GM21423 (cell line): ENCODE measurements around the gene BROX.
"Not testable (repeated sequence)": the region's sequence is repeated elsewhere in the genome, so short reads cannot be mapped to it uniquely, and the experiment has no call there.

ENCODE experiments used
- ATAC-seq: cut with Tn5 transposase; IDR thresholded peaks from one replicate; pipeline ENCODE4 v1.9.1; 2021; ENCODE audit warnings: mild to moderate bottlenecking, moderate library complexity; ENCODE audit not compliant: unreplicated experiment

BROX gene, protein sequence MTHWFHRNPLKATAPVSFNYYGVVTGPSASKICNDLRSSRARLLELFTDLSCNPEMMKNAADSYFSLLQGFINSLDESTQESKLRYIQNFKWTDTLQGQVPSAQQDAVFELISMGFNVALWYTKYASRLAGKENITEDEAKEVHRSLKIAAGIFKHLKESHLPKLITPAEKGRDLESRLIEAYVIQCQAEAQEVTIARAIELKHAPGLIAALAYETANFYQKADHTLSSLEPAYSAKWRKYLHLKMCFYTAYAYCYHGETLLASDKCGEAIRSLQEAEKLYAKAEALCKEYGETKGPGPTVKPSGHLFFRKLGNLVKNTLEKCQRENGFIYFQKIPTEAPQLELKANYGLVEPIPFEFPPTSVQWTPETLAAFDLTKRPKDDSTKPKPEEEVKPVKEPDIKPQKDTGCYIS

DNA sequence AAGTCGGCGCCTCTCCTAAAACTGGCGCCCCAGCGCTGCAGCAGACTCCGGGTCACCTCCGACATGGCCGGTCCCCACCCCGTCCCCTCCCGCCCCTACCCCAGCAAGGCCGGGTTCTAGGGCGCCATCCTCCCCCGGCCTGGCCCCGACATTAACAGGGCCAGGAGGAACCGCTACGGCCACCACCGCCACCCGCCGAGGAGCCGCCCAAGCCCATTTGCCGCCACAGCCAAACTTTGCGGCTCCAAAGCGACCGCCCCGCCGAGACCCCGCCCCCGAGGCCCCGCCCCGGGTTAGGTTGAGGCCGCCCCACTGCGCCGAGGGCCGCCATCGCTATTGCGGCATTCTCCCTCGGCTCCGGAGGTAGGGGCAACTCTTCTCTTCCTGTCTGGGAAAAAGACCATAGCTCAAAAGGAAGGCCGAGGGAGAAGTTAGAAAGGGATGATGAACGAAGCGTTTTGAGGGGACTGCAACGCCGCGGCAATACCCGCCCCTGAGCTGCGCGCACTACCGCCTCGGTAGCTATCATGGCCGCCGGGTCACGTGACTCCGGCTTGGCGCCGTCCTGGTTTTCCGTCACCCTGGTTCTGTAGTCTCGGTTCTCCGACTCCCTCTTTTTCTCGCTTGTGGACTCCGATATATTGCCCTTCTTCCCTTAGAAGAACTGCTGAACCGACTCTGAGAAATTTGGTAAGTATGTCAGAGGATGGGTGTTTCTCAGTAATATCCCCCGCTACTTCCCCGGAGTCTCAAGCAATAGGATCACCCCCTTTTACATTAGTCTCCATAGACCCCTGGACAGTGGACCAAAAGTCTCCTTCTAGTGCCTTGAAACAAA is at the start of gene BROX, which contains the start of gene AIDA:
BROX (plus strand) TSS at position 312 of the 838 bp plus-strand sequence. CDS start 3,136 bp downstream, outside the sequence.
AIDA (minus strand) TSS at position 239 of the 838 bp plus-strand sequence; CDS start at position 65, 174 bp downstream.
- ATAC-seq, result peak; percentile 72

DNA sequence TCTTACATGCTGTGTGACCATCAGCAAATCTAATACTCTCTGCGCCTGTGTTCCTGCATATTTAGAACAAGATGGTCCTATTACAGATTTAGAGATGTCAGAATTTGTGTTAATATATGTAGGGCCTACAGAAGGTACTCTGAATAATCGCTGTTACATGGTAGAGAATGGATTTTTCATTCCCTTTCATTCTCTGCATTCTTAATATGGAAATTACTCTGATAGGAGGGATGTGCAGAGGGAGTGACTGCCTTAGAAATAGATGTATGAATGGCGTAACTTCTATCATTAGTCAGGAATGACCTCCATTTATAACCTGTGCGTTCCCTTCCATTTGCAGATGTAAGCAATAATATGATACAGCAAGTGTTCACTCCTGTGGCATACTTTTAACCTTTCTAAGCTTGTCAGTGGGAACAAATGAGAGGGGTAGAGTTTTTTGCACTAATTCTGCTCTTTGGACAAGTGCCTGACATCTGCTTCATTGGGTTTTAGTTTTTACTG is 48.9 kb upstream of the BROX start:
- ATAC-seq, result no peak

DNA sequence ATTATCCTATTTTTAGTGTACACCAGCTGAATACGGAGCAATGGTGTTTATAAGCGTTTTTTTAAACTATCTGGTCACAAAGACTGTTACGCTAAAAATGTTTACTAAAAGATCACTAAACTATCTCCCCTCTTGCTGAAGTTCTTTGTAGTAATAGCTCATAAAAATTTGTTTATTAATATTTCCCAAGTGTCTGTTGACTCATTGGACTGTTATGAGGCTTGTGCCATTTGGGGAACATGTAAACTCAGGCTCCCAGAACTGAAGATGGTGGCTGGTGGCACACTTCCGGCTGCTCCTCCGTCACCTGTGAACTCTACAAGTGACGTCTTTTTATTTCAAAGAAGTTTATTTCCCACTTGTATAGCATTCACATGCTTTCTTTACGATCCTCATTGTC is 46.4 kb upstream of the BROX start:
- ATAC-seq, result no peak

DNA sequence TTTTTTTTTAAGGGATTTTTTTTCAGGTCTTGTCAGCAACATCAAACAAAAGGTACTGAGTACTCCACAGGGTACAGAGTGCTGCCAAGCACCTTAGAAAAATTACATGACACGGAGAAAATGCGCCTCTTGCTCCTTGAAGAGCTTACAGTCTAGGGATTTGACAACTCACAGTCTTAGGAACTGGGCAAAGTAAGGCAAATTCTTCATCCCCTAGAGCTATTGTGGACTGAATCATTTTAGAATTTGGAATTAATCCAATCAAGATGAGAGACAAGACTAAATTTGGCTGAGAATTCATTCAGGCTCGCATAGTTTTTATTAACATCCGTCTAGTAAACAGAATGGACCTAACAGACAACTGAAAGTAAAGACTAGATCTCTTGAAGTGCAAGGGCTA is 44.2 kb upstream of the BROX start:
- ATAC-seq, result not testable (repeated sequence)

DNA sequence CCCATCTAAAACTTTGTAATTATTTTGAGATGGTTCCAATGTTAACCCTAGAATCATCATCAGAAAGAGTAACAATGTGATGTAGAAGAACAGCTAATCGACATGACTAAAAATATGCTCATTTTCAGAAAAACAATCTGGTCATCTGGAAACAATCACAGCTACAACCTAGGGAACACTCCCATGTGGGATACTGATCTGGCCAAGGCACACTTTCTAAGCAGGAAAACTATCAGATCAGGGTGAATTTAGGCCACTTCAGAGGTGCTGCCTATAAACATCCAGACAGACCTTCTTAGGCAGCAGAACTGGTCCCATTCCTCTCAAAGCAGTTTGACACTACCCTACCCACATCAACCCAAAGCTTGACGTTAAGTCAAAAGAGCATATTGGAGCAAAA is 43.3 kb upstream of the BROX start:
- ATAC-seq, result not testable (repeated sequence)

DNA sequence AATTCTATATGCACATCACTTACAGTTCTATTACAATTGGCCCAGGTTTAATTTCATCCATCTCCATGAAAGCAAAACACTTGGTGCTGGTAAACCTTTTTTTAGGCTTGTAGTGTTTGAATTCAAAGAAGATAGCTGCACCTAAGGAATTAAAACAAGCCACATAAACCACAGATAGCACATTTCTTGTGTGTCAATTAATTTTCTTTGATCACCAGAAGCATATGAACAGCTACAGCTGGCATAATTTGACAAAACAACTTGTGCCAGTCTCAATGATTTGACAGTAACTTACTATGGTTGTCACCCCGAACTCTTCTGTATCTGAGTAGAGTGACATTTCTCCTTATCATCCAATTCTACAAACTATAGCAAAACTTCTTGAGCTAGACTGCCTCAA is 42.3 kb upstream of the BROX start:
- no peak for ATAC-seq

DNA sequence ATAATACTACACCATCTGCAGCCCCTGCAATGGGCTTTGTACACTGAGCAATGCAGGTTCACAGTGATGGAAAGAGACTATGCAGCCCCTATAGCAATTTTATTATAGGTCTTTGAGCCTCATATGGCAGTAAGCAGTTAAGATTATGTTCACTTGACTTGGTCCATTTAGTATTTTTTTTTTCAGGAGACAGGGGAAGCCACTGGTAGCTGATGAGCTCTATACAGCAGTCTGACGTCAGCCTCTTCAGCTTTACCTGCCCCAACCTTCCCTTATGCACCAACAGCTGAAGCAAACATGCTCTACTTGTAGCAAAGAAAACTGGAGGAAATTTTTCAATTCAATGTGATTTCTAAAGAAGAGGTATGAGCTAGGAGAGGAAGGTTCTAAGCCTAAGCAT is 32.3 kb upstream of the BROX start:
- ATAC-seq, result no peak

DNA sequence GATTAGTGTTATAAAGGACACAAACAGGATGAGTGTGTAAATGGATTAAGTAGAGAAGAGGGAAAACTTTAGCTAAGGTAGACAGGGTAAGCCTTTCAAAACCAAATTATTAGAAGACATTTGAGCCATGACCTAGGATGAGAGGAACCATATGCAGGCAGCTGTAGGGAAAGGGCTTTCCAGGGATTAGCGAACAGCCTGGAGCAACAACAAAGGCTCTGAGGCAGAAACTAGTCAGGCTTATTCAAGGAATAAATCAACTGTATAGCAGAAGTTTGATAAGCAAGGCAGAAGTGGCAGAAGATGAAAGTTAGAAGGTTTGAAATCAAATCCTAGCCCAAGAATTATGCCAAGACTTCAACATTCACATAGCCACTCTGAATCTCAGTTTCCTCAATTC is 21.3 kb upstream of the BROX start:
- ATAC-seq, result no peak

DNA sequence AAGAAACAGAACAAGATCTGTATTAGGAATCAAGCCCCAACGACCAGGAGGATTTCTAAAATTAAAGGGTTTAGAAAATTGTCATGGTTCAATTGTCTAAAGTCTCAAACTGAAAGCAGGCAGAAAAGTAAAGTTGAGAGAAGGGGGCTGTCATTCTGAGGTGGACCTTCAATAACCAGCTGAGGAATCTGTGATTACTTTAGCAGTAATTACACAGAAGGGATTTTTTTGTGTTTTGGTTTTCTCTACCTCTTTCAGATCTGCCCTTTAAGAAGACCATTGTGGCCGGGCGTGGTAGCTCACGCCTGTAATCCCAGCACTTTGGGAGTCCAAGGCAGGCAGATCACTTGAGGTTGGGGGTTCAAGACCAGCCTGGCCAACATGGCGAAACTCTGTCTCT is 17.4 kb upstream of the BROX start:
- ATAC-seq, result no peak

DNA sequence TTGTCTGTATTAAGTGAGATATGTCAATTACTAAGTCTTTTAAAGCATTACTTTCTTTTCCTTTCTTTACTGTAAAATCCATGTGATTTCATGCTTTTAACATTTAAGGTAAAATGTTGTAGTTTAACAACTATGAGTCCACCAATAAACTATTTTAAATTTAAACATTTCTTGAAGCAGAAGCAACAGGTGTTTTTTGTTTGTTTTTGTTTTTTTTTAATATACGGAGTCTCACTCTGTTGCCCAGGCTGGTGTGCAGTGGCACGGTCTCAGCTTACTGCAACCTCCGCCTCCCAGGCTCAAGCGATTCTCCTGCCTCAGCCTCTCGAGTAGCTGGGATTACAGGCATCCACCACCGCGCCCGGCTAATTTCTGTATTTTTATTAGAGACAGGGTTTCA is 15.6 kb upstream of the BROX start:
- ATAC-seq, result no peak

DNA sequence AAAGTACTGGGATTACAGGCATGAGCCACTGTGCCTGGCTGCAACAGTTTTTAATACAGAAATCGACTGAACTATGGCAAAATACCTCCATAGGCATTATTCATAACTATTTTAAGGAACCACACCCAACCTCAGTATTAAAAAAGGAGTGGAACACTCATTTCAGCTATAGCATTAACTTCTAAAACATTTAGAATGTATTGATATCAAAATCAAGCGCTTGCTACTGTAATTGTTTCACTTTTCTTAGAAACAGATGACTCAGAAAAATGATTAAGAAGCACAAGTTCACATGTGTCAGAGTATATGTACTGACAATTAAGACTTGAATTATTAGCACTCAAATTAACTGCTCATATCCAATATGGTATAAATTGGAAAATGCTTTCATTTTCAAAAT is 15.2 kb upstream of the BROX start:
- no peak for ATAC-seq

DNA sequence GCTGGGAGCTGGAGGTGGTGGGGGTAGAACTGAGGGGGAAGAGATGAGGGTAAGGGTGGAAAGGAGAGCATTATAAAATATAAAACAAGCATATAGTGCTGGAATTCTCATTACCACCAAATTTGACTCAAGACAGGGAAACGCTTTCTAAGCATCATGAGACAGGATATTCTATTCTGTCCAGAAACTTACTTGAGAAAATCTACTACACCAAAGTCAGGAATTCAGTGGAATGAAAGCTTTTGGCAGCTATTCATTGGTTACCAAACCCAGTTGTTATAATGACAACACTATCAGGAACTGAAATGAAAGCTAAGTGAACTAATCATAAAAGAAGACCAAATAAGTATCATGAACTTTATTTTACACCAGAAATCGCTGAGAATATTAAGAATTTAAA is 14.5 kb upstream of the BROX start:
- no peak for ATAC-seq

DNA sequence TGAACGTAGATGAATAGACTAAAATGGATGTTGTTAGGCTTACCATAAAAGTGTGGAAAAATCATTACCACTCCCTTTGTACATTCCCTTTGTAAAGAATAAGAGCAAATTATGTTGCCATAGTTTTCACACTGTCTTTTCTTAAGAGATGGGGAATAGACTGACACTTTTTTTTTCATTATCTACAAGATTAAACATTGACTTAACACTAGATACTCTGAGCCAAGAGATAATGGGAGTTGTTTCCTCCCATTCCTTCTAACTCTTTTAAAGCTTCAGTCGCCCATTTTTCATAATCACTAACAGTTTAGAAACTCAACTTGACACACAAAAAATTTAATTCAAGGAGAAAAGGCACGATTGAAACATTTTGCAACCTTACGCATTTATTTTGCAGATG is 10.2 kb upstream of the BROX start:
- no peak for ATAC-seq

DNA sequence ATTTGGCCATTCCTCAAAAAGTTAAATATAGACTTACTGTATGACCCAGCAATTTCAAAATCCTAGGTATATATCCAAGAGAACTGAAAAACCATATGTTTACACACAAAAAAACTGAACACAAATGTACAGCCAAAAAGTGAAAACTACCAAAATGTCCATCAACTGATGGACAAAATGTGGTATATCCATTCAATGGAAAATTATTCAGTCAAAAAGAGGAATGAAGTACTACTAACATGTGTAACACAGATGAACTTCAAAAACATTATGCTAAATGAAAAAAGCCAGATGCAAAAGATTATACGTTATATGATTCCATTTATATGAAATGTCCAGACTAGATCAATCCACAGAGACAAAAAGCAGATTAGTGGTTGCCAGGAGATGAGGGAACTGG is 8.1 kb upstream of the BROX start:
- no peak for ATAC-seq

DNA sequence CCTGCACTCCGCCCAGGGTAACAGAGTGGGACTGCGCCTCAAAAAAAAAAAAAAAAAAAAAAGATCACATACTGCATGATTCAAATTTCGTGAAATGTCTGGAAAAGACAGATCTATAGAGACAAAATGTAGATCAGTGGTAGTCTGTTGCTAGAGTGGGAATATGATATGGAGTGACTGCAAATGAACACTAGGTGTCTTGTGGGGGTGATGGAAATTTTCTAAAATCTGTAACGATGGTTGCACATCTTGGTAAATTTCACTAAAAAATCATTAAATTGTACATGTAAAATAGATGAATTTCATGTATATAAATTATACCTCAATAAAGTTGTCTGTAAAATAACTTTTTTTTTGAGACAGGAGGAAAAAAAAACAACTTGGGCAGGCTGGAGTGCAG is 5.5 kb upstream of the BROX start:
- no peak for ATAC-seq

DNA sequence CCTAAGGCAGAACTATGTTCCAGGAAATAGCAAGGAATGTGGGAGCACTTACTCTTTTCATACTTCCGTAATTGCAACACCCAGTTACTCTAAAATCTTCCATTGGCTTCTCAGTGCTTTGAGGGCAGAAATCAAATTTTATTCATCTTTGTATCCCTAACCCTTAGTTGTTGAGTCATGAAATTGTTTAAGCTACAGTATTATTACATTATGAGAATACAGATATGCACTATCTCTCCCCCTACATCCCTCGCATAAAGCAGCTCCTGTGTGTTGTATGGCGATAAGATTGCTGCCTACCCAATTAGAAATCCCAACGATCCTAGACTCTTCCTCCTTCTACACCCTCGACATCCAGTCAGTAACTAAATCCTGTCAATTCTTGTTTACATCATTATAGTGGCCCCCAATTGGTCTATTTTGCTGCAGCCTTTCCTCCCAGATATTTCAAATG is 2.6 kb upstream of the BROX start:
- no peak for ATAC-seq

DNA sequence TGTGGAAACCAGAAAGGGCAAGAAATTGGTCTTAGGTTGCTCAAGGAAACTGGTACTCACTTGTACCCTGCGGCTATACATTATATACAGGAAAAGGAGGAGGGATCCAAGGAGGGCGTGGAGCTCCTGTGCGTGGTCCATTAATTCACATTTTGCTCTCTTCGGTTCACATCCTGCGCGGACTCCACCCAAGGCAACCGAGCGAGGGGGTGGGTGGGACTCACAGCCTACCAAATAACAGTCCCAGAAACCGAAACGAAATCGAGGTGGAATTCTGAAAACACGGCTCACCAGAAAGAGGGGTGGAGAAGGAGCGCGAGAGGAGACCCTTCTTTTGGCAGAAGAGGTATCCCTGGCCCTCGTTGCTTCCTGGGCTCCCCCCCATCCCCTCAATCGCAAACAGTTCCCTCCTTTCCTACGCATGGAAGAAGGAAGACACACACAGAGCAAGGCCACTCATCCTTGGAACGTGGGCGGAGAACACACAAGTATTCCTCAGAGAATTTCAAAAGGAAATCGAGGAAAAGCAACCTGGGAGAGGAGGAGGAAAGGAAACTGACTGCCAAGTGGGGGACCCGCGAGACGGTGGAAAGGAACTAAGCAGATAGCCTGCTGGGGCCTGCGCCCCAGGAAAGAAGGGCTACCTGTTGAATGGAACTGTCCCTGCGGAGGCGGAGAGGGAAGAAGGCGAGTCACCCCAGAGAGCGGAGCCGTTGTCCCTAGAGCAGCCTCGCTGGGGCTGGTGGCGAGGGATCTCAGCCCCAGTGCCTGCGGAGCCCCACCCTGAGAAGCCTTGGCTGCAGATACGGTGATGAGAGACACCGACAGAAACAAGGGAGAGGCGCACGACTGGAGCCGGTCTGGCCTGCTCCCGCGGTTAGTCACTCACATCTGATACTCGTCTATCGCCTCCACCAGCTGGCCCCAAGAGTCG is 778 bp upstream of the BROX start:
- peak; percentile 30 for ATAC-seq

DNA sequence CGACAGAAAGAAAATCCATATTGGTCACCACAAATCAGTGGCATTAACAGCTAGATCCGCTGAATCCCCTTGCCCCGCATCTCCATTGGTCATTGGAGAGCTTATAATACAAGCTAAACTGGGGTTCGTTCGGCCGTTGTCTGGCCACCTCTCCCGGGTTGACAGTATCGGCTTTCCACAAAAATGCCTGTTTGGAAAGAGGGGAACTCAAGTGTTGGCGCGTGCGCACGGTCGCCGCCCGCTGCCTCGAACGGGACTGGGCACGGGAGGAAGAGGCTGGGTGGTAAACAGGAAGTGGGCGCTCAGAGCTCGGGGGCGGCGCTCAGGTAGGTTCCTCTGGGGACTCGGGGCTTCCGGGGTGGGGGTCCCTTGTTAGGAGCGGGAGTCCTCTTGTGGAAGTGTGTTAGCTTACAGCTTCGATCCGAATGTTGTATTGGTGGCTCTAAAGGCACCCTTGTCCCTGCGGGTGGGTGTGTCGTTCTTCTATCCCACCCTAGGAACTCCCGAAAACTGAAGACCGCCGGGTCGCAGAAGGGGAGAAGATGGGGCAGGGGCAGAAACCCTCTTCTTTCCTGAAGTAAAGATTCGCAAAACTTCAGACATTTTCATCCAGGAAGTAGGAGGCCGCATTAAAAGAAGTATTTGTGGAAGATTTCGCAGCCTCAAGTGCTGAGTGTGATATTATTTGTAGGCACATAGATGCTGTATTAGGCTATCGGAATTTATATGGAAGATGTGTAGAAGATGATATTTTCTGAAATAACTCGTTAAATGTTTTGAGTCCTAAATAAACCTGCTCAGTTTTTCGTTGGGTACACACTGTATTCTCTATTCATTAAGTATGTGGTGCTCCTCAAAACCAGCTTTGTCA is 962 bp downstream of the BROX start:
- ATAC-seq, result peak; percentile 67

DNA sequence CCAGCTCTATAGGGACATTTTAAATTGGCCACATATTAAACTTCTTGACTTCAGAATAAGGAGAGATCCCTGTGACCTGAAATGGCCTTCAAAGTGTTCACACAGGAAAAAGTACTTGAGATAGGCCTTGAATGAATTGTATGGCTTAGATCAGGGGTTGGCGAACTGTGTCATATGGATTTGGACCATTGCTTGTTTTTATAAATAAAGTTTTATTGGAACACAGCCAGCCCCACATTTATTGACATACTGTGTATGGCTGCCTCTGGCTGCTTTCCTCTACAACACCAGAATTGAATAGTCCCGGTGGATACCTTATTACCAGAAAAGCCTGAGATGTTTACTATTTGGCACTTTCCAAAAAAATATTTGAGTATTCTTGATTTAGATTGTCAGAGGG is 4.0 kb downstream of the BROX start:
- no peak for ATAC-seq

DNA sequence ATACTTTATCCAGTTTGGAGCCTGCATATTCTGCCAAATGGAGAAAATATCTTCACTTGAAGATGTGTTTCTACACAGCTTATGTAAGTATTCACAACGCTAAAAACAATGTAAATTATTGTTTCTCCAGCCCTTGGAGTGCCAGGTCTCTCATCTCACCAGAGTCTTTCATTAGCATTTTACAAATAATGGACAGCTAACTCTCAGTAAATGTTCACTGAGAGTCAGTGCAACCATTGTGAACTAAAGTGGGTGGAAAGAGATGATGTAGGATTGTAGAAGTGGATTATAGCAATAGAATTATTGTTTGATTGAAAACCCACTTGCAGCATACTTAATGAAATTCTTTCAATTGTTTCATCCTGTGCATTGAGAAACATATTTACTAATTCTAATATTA is 16.4 kb downstream of the BROX start:
- no peak for ATAC-seq
